MCF 10A (cell line): ENCODE measurements around the gene ETV1. TPM values are rescaled to one million over a fixed set of nuclear protein-coding genes. Genes with fewer than 3 reads are reported as not detected.

ENCODE experiments used
- BruUV-seq: library from RNA; stranded (reverse); fragments of 400-500 nt; replicated peaks from 2 replicates; lab custom pipeline; 2021; lab: Mats Ljungman, UMichigan
- CTCF ChIA-PET: fragments of 300-600 bp; sonication (Branson Sonifier 250); formaldehyde crosslinking; extraction: SDS; loops from one replicate; lab custom pipeline; 2021; ENCODE audit warnings: antibody characterized with exemption, inconsistent platforms; lab: Yijun Ruan, JAX
- POLR2A ChIA-PET: fragments of 300-600, 350-650 bp; sonication (Branson Sonifier 250); formaldehyde crosslinking; extraction: SDS; loops from one replicate; lab custom pipeline; 2020; ENCODE audit warnings: antibody characterized with exemption, inconsistent platforms; lab: Yijun Ruan, JAX
- DNase-seq: peaks from one replicate; pipeline ENCODE4 v3.0.0-alpha.2; 2018; ENCODE audit not compliant: unreplicated experiment
- H3K27ac Mint-ChIP-seq: one replicate; pipeline ENCODE4 v1.8.0; 2022; ENCODE audit warnings: mild to moderate bottlenecking, low read depth, mixed read lengths; ENCODE audit not compliant: unreplicated experiment
- H3K27me3 Mint-ChIP-seq: one replicate; pipeline ENCODE4 v1.8.0; 2022; ENCODE audit warnings: mixed read lengths; ENCODE audit not compliant: insufficient read depth, unreplicated experiment
- H3K36me3 Mint-ChIP-seq: one replicate; pipeline ENCODE4 v1.8.0; 2022; ENCODE audit warnings: mild to moderate bottlenecking, moderate library complexity, mixed read lengths; ENCODE audit not compliant: insufficient read depth, unreplicated experiment
- H3K4me1 Mint-ChIP-seq: one replicate; pipeline ENCODE4 v1.8.0; 2022; ENCODE audit warnings: mixed read lengths; ENCODE audit not compliant: insufficient read depth, unreplicated experiment
- H3K4me3 Mint-ChIP-seq: one replicate; pipeline ENCODE4 v1.8.0; 2022; ENCODE audit warnings: mild to moderate bottlenecking, moderate library complexity, mixed read lengths; ENCODE audit not compliant: unreplicated experiment
- H3K9me3 Mint-ChIP-seq: one replicate; pipeline ENCODE4 v1.8.0; 2022; ENCODE audit warnings: mixed read lengths; ENCODE audit not compliant: unreplicated experiment
- CTCF ChIP-seq: fragments of 200-600 bp; IDR thresholded peaks from one replicate; pipeline ENCODE4 v1.8.0; 2022; ENCODE audit warnings: antibody characterized with exemption, mild to moderate bottlenecking; ENCODE audit not compliant: unreplicated experiment
- intact Hi-C: fragments of 100-400 bp; cut with micrococcal nuclease; formaldehyde crosslinking; loops from 2 replicates; pipeline ENCODE4 v1.14.1; 2022
- total RNA-seq: library from RNA; stranded (reverse); gene quantifications from 2 replicates; pipeline ENCODE4 v1.2.3, GENCODE V29; 2022

Gene ETV1
- total RNA-seq, 1 experiment from 2014 or later, result 6.9 TPM

- no peak overlapping the region for H3K4me3 Mint-ChIP-seq
- ChIA-PET CTCF (interaction anchor here (0.6 to 1.0 kb wide), 4 partner anchors 17 to 1155 kb away, joined by 3 to 5 read pairs (median 4); partner anchors contain the start of gene ETV1), POLR2A (interaction anchor here (0.6 to 1.0 kb wide), 2 partner anchors 28 to 301 kb away, joined by 3 to 5 read pairs; no protein-coding TSS in a partner anchor)
- H3K4me1 Mint-ChIP-seq, result no peaks in the 10 kb centered on the region
- intact Hi-C loops, result no loop called here
- peaks cover 4% of the 10 kb centered on the region for H3K36me3 Mint-ChIP-seq
- no peaks in the 10 kb centered on the region for H3K9me3 Mint-ChIP-seq
- H3K27ac Mint-ChIP-seq, result no peak overlapping the region
- no peak for TF ChIP-seq CTCF
- H3K27me3 Mint-ChIP-seq, result no peaks in the 10 kb centered on the region
- DNase-seq, result no peak
- no TSS peak for BruUV-seq
These were observed 25.5 kb downstream of the ETV1 start for GRCh38 chr7:13963925-13964324.

GRCh38 chr7:13955494-13955893 is 34.0 kb downstream of the ETV1 start:
- DNase-seq, result no peak
- H3K27me3 Mint-ChIP-seq, result no peaks in the 10 kb centered on the region
- POLR2A ChIA-PET, result interaction anchor here (0.6 kb wide), 1 partner anchor 39 kb away, joined by 3 read pairs; no protein-coding TSS in a partner anchor

GRCh38 chr7:13953368-13953767 is 36.1 kb downstream of the ETV1 start:
- Mint-ChIP-seq H3K4me1 (no peaks in the 10 kb centered on the region), H3K27ac (no peak overlapping the region), H3K36me3 (no peaks in the 10 kb centered on the region), H3K9me3 (no peaks in the 10 kb centered on the region), H3K27me3 (no peaks in the 10 kb centered on the region), H3K4me3 (no peak overlapping the region)
- DNase-seq, result no peak
- ChIA-PET CTCF (no interaction called here), POLR2A (no interaction called here)
- intact Hi-C loops, result no loop called here
- no TSS peak for BruUV-seq
- no peak for TF ChIP-seq CTCF

More at GRCh38 chr7:13955494-13955893, 34.0 kb downstream of the ETV1 start:
- CTCF ChIA-PET, result interaction anchor here (1.1 kb wide), 1 partner anchor 9 kb away, joined by 3 read pairs; no protein-coding TSS in a partner anchor
- intact Hi-C loops, result no loop called here
- no peak overlapping the region for H3K27ac Mint-ChIP-seq
- BruUV-seq, result no TSS peak
- no peaks in the 10 kb centered on the region for H3K4me1 Mint-ChIP-seq
- no peaks in the 10 kb centered on the region for H3K9me3 Mint-ChIP-seq
- H3K4me3 Mint-ChIP-seq, result no peak overlapping the region
- TF ChIP-seq CTCF, result no peak
- H3K36me3 Mint-ChIP-seq, result no peaks in the 10 kb centered on the region

- H3K9me3 Mint-ChIP-seq, result no peaks in the 10 kb centered on the region
- POLR2A ChIA-PET, result no interaction called here
- no TSS peak for BruUV-seq
- H3K36me3 Mint-ChIP-seq, result no peaks in the 10 kb centered on the region
- no peak overlapping the region for H3K4me3 Mint-ChIP-seq
- H3K27ac Mint-ChIP-seq, result no peak overlapping the region
- no peaks in the 10 kb centered on the region for H3K4me1 Mint-ChIP-seq
- TF ChIP-seq CTCF, result no peak
- intact Hi-C loops, result no loop called here
- CTCF ChIA-PET, result interaction anchor here (0.6 kb wide), 1 partner anchor 1064 kb away, joined by 3 read pairs; no protein-coding TSS in a partner anchor
- no peaks in the 10 kb centered on the region for H3K27me3 Mint-ChIP-seq
- DNase-seq, result no peak
These were observed 36.5 kb downstream of the ETV1 start for GRCh38 chr7:13952921-13953320.
